ENCODE results near the gene IL1RN. TPM values are rescaled to one million over a fixed set of nuclear protein-coding genes. Genes with fewer than 3 reads are reported as not detected.

IL1RN gene
- total RNA-seq, 1 experiment from 2014 or later, result not detected

- Histone ChIP-seq H3K36me3 (replicated peaks; ENCODE audit: control insufficient read depth, insufficient read depth, low read length) (no peaks in the 10 kb centered on the region), H3K27me3 (ENCODE audit: control insufficient read depth, insufficient read depth, low read length) (no peaks in the 10 kb centered on the region), H3K4me3 (ENCODE audit: insufficient read depth, low read depth, low read length) (no peak overlapping the region)
- DNase-seq, result no peak
These were observed 2.2 kb downstream of the IL1RN start for GRCh38 chr2:113129519-113130078.

GRCh38 chr2:113131352-113132185, 4.2 kb downstream of the IL1RN start:
- Histone ChIP-seq H3K4me3 (ENCODE audit: insufficient read depth, low read depth, low read length) (no peak overlapping the region), H3K27me3 (ENCODE audit: control insufficient read depth, insufficient read depth, low read length) (no peaks in the 10 kb centered on the region), H3K36me3 (replicated peaks; ENCODE audit: control insufficient read depth, insufficient read depth, low read length) (no peaks in the 10 kb centered on the region)
- no peak for DNase-seq

GRCh38 chr2:113132414-113133021, 5.1 kb downstream of the IL1RN start:
- no peaks in the 10 kb centered on the region for H3K36me3 ChIP-seq (replicated peaks; ENCODE audit: control insufficient read depth, insufficient read depth, low read length)
- no peaks in the 10 kb centered on the region for H3K27me3 ChIP-seq (ENCODE audit: control insufficient read depth, insufficient read depth, low read length)
- DNase-seq, result no peak
- H3K4me3 ChIP-seq (ENCODE audit: insufficient read depth, low read depth, low read length), result no peak overlapping the region

GRCh38 chr2:113133704-113134598, 6.6 kb downstream of the IL1RN start:
- no peak for DNase-seq
- no peaks in the 10 kb centered on the region for H3K36me3 ChIP-seq (replicated peaks; ENCODE audit: control insufficient read depth, insufficient read depth, low read length)
- H3K4me3 ChIP-seq (ENCODE audit: insufficient read depth, low read depth, low read length), result no peak overlapping the region
- H3K27me3 ChIP-seq (ENCODE audit: control insufficient read depth, insufficient read depth, low read length), result no peaks in the 10 kb centered on the region

- Histone ChIP-seq H3K36me3 (replicated peaks; ENCODE audit: control insufficient read depth, insufficient read depth, low read length) (no peaks in the 10 kb centered on the region), H3K4me3 (ENCODE audit: insufficient read depth, low read depth, low read length) (no peak overlapping the region), H3K27me3 (ENCODE audit: control insufficient read depth, insufficient read depth, low read length) (no peaks in the 10 kb centered on the region)
- no peak for DNase-seq
These were observed 7.3 kb downstream of the IL1RN start for GRCh38 chr2:113134717-113135116.

- Histone ChIP-seq H3K36me3 (replicated peaks; ENCODE audit: control insufficient read depth, insufficient read depth, low read length) (no peaks in the 10 kb centered on the region), H3K27me3 (ENCODE audit: control insufficient read depth, insufficient read depth, low read length) (no peaks in the 10 kb centered on the region), H3K4me3 (ENCODE audit: insufficient read depth, low read depth, low read length) (no peak overlapping the region)
- no peak for DNase-seq
These were observed 7.9 kb downstream of the IL1RN start for GRCh38 chr2:113135317-113135716.

- no peaks in the 10 kb centered on the region for H3K36me3 ChIP-seq (replicated peaks; ENCODE audit: control insufficient read depth, insufficient read depth, low read length)
- DNase-seq, result peak; percentile 63
- no peaks in the 10 kb centered on the region for H3K27me3 ChIP-seq (ENCODE audit: control insufficient read depth, insufficient read depth, low read length)
- no peak overlapping the region for H3K4me3 ChIP-seq (ENCODE audit: insufficient read depth, low read depth, low read length)
These were observed 9.7 kb downstream of the IL1RN start for GRCh38 chr2:113136828-113137775.

- H3K36me3 ChIP-seq (replicated peaks; ENCODE audit: control insufficient read depth, insufficient read depth, low read length), result no peaks in the 10 kb centered on the region
- H3K4me3 ChIP-seq (ENCODE audit: insufficient read depth, low read depth, low read length), result no peak overlapping the region
- DNase-seq, result no peak
- H3K27me3 ChIP-seq (ENCODE audit: control insufficient read depth, insufficient read depth, low read length), result no peaks in the 10 kb centered on the region
These were observed 10.4 kb downstream of the IL1RN start for GRCh38 chr2:113137827-113138226.

GRCh38 chr2:113138428-113139322, 11.3 kb downstream of the IL1RN start:
- H3K4me3 ChIP-seq (ENCODE audit: insufficient read depth, low read depth, low read length), result no peak overlapping the region
- no peaks in the 10 kb centered on the region for H3K27me3 ChIP-seq (ENCODE audit: control insufficient read depth, insufficient read depth, low read length)
- H3K36me3 ChIP-seq (replicated peaks; ENCODE audit: control insufficient read depth, insufficient read depth, low read length), result no peaks in the 10 kb centered on the region
- DNase-seq, result peak; percentile 63

- Histone ChIP-seq H3K36me3 (replicated peaks; ENCODE audit: control insufficient read depth, insufficient read depth, low read length) (no peaks in the 10 kb centered on the region), H3K4me3 (ENCODE audit: insufficient read depth, low read depth, low read length) (no peak overlapping the region), H3K27me3 (ENCODE audit: control insufficient read depth, insufficient read depth, low read length) (no peaks in the 10 kb centered on the region)
These were observed 14.1 kb downstream of the IL1RN start for GRCh38 chr2:113141451-113141850.

GRCh38 chr2:113142290-113142689, 14.9 kb downstream of the IL1RN start:
- H3K36me3 ChIP-seq (replicated peaks; ENCODE audit: control insufficient read depth, insufficient read depth, low read length), result no peaks in the 10 kb centered on the region

More at GRCh38 chr2:113141451-113141850, 14.1 kb downstream of the IL1RN start:
- DNase-seq, result no peak

GRCh38 chr2:113144259-113144658, 16.9 kb downstream of the IL1RN start:
- H3K4me3 ChIP-seq (ENCODE audit: insufficient read depth, low read depth, low read length), result no peak overlapping the region
- DNase-seq, result no peak
- no peaks in the 10 kb centered on the region for H3K27me3 ChIP-seq (ENCODE audit: control insufficient read depth, insufficient read depth, low read length)
- no peaks in the 10 kb centered on the region for H3K36me3 ChIP-seq (replicated peaks; ENCODE audit: control insufficient read depth, insufficient read depth, low read length)

More at GRCh38 chr2:113142290-113142689, 14.9 kb downstream of the IL1RN start:
- no peak for DNase-seq
- Histone ChIP-seq H3K27me3 (ENCODE audit: control insufficient read depth, insufficient read depth, low read length) (no peaks in the 10 kb centered on the region), H3K4me3 (ENCODE audit: insufficient read depth, low read depth, low read length) (no peak overlapping the region)
